Left ventricle myocardium inferior (tissue), 1 donor: ENCODE results near the gene SEMA7A. TPM values are rescaled to one million over a fixed set of nuclear protein-coding genes. Genes with fewer than 3 reads are reported as not detected.
"Not testable (repeated sequence)": the region's sequence is repeated elsewhere in the genome, so short reads cannot be mapped to it uniquely, and the experiment has no call there.

Source experiments
- DNase-seq: peaks from one replicate; pipeline ENCODE4 v3.0.0-alpha.2; 2020
- H3K27ac ChIP-seq: fragments of 200-600 bp; replicated peaks from 2 replicates; pipeline ENCODE4 v1.8.0; 2021
- H3K27me3 ChIP-seq: fragments of 200-600 bp; 2 replicates; pipeline ENCODE4 v1.8.0; 2021; ENCODE audit warnings: low read depth
- H3K36me3 ChIP-seq: fragments of 200-600 bp; 2 replicates; pipeline ENCODE4 v1.8.0; 2021
- H3K4me1 ChIP-seq: fragments of 200-600 bp; 2 replicates; pipeline ENCODE4 v1.8.0; 2021
- H3K4me3 ChIP-seq: fragments of 200-600 bp; 2 replicates; pipeline ENCODE4 v1.8.0; 2021; ENCODE audit warnings: mild to moderate bottlenecking, moderate library complexity
- H3K9me3 ChIP-seq: fragments of 200-600 bp; replicated peaks from 2 replicates; pipeline ENCODE4 v1.8.0; 2021
- intact Hi-C: fragments of 100-400 bp; cut with micrococcal nuclease; formaldehyde crosslinking; loops from one replicate; pipeline ENCODE4 v1.11.0; 2022
- total RNA-seq: library from RNA; stranded (reverse); fragmentation: NEBNext Ultra II Directional; extraction: Animal tissue kit (Norgen Biotek cat#: 25700); gene quantifications from one replicate; pipeline ENCODE4 v1.2.1, GENCODE V29; 2021
- TF ChIP-seq, protein P1 (sequence below): fragments of 200-600 bp; IDR thresholded peaks from 2 replicates; pipeline ENCODE4 v1.8.0; 2021; ENCODE audit warnings: antibody characterized with exemption, mild to moderate bottlenecking, borderline replicate concordance
- donor health status: DM: no; HTN: yes; CAD: no; lungs with severe emphysema.

The SEMA7A gene
- total RNA-seq, 1 donor from 2014 or later: 1.5 TPM

DNA sequence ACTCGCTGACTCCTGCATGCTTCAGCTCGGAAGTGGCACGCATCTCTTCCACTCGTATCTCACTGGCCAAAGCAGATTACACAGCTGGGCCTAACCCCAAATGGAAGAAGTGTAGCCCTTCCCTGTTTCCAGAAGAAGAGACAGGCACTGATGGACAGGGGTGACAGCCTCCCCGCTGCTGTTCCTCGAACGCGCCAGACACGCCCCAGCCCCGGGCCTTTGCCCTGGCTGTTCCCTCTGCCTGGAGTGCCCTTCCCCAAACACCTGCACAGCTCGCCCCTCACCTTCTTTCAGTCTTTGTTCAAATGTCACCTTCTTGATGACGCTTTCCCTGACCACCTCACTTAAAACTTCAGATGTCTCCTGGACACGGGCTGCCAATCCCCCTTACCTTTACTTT is 40.3 kb downstream of the SEMA7A start:
- intact Hi-C loops: no loop called here
- no peak for DNase-seq
- H3K27ac ChIP-seq: no peak overlapping the region
- TF ChIP-seq, protein P1, sequence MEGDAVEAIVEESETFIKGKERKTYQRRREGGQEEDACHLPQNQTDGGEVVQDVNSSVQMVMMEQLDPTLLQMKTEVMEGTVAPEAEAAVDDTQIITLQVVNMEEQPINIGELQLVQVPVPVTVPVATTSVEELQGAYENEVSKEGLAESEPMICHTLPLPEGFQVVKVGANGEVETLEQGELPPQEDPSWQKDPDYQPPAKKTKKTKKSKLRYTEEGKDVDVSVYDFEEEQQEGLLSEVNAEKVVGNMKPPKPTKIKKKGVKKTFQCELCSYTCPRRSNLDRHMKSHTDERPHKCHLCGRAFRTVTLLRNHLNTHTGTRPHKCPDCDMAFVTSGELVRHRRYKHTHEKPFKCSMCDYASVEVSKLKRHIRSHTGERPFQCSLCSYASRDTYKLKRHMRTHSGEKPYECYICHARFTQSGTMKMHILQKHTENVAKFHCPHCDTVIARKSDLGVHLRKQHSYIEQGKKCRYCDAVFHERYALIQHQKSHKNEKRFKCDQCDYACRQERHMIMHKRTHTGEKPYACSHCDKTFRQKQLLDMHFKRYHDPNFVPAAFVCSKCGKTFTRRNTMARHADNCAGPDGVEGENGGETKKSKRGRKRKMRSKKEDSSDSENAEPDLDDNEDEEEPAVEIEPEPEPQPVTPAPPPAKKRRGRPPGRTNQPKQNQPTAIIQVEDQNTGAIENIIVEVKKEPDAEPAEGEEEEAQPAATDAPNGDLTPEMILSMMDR: no peak
- H3K9me3 ChIP-seq: no peaks in the 10 kb centered on the region
- H3K4me3 ChIP-seq: no peak overlapping the region
- no peaks in the 10 kb centered on the region for H3K27me3 ChIP-seq
- peaks cover 5% of the 10 kb centered on the region for H3K4me1 ChIP-seq
- no peaks in the 10 kb centered on the region for H3K36me3 ChIP-seq

DNA sequence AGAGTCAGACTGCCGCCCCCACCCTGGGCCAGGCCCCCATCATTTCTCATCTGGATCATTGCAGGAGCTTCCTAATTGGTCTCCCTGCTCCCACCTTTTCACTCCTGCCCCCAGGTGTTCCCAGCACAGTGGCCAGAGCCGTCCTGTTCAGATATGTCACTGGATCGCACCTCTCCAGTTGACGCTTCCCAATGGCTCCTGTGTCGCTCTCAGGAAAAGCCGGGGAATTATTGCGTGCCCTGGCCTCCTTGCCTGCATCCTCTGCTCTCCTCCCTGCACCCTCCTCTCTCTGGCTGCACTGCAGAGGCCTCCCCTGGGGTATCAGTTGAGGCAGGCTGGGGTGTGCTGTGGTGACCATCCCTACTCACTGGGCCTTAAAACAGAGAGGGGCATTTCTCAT is 40.9 kb downstream of the SEMA7A start:
- no peaks in the 10 kb centered on the region for H3K36me3 ChIP-seq
- peaks cover 5% of the 10 kb centered on the region for H3K4me1 ChIP-seq
- no peak overlapping the region for H3K27ac ChIP-seq
- no peaks in the 10 kb centered on the region for H3K27me3 ChIP-seq
- no peak for DNase-seq
- intact Hi-C loops: no loop called here
- H3K9me3 ChIP-seq: no peaks in the 10 kb centered on the region
- TF ChIP-seq, protein P1: no peak
- no peak overlapping the region for H3K4me3 ChIP-seq

DNA sequence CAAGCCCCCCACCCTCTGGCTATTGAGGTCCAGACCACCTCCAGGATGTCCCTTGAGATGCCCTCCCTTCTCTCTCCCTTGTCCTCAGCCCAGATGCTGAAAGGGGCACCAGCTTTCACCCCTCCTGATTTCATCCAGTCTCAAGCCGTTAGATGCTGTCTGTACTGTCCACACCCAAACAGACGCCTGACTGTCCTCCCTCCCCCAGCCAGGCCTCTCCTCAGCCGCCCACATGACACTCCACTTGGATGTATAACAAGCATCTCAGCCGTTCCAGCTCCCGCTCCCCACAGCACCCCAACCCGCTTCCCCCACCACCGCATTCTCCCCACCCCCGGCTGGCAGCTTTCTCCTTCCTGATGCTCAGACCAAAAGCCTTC is 41.3 kb downstream of the SEMA7A start:
- intact Hi-C loops: no loop called here
- Histone ChIP-seq H3K9me3 (no peaks in the 10 kb centered on the region), H3K27ac (no peak overlapping the region), H3K4me1 (peaks cover 5% of the 10 kb centered on the region), H3K36me3 (no peaks in the 10 kb centered on the region), H3K4me3 (no peak overlapping the region), H3K27me3 (no peaks in the 10 kb centered on the region)
- no peak for DNase-seq
- TF ChIP-seq, protein P1: no peak

DNA sequence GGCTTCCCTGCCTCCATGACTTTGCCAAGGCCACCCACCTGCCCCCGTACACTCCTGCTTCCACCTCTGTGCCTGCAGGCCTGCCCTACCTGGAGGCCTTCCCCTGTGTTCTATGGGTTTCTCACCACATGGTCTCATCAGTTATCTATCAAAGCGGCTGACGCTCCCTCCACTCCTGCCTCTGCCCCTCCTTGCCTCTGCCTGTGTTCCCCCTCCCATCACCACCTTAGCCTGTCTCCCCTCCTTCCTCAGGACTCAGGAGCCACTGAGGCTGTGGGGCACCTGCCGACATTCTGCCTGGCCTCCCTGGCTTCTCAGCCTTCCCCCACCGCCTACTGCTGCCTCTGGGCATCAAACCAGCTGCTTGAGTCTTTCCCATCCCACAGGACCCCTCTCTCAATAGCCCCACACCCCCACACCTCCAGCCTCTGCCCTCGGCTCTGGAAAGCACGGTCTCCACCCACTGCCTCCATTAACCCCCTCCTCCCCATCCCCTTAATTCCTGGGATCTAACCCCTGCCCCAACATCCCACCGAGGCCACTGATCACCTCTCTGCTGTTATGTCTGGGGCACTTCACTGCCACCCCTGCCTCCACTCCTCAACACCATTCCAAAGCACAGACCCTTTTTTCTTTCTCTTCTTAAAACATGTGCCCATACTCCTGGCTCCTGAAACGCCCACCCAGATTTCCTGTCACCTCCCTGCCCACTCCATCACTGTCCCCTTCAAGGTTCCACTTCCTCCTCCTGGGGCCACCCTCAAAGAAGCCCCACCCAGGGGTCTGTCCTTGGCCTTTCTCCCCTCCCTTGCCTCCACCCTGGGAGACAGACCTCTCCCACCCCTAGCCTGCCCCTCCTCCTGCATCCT is 41.9 kb downstream of the SEMA7A start:
- no peaks in the 10 kb centered on the region for H3K27me3 ChIP-seq
- H3K27ac ChIP-seq: no peak overlapping the region
- DNase-seq: no peak
- no peak overlapping the region for H3K4me3 ChIP-seq
- H3K4me1 ChIP-seq: peaks cover 5% of the 10 kb centered on the region
- TF ChIP-seq, protein P1: no peak
- no peaks in the 10 kb centered on the region for H3K36me3 ChIP-seq
- intact Hi-C loops: no loop called here
- no peaks in the 10 kb centered on the region for H3K9me3 ChIP-seq

DNA sequence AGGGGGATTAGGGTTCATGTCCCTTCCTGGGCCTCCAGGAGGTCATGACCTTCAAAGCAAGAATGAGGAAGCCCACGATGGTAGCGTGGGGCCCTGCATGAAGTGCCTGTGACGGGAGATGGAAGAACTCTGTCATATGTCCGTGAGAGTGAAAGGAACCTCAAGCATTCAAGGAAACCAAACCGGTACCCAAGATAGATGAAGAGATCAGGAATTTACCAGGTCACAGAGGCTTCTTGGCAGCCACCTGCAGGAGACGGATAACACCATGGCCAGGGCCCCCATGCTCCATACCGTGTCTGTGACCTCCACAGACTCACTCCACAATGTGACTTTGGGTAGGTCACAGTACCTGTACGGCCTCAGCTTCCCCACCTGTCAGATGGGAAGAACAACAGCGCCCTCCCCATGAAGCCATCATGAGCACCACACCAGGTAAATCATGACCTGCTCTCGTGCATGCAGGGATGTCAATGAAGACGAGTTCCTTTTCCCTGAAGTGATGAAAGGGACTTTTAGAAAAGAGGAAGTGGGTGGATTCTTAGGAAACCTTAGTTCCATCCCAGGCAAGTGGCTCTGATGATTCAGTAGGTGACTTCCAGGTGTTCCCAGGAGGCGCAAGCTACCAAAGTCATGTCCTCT is 43.0 kb downstream of the SEMA7A start:
- no peak overlapping the region for H3K27ac ChIP-seq
- no peak for DNase-seq
- TF ChIP-seq, protein P1: no peak
- H3K9me3 ChIP-seq: no peaks in the 10 kb centered on the region
- no peak overlapping the region for H3K4me3 ChIP-seq
- no peaks in the 10 kb centered on the region for H3K27me3 ChIP-seq
- peaks cover 15% of the 10 kb centered on the region for H3K4me1 ChIP-seq
- no peaks in the 10 kb centered on the region for H3K36me3 ChIP-seq
- intact Hi-C loops: no loop called here

DNA sequence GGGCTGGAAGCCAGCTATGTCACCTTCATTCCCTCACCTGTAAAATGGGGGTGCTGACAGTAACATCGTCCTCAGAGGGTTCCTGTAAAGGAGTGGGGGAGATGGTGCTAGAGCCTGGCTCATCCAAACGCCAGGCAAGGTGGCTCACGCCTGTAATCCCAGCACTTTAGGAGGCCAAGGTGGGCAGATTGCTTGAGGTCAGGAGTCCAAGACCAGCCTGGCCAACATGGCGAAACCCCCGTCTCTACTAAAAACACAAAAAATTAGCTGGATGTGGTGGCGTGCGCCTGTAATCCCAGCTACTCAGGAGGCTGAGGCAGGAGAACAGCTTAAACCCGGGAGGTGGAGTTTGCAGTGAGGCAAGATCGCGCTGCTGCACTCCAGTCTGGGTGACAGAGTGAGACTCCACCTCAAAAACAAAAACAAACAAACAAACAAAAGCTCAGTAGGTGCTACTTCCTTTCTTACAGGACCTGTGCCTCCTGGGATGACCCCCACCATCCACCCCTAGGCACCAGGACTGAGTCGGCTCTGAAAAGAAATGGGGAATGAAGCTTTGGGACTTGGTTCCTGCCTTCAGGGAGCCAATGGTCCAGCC is 43.6 kb downstream of the SEMA7A start:
- H3K27me3 ChIP-seq, H3K4me3 ChIP-seq, intact Hi-C loops, H3K9me3 ChIP-seq, H3K27ac ChIP-seq, H3K36me3 ChIP-seq, DNase-seq: not testable (repeated sequence)
- peaks cover 19% of the 10 kb centered on the region for H3K4me1 ChIP-seq
